ENCODE measurements around the gene BTBD17. TPM values are rescaled to one million over a fixed set of nuclear protein-coding genes. Genes with fewer than 3 reads are reported as not detected.

BTBD17 gene
- total RNA-seq, 2 donors from 2014 or later: 0.18 TPM; not detected in 1

- H3K9me3 Mint-ChIP-seq: no peaks in the 10 kb centered on the region
- WGBS, 2 experiments (ENCODE audit: insufficient coverage in 1 of 2, insufficient read length in 1 of 2): 32 to 45% methylated on average over 3 to 20 of the region's 20 CpGs
- H3K4me3 ChIP-seq (ENCODE audit: low read length): no peak overlapping the region
- TF ChIP-seq CTCF (conservative IDR thresholded peaks at IDR 0.05): peak; percentile 97
- H3K27me3 ChIP-seq (ENCODE audit: control insufficient read depth, insufficient read depth, low read length, poor library complexity, severe bottlenecking): peaks cover 7% of the 10 kb centered on the region
- DNase-seq: peak; percentile 100
- H3K36me3 ChIP-seq (ENCODE audit: control insufficient read depth, insufficient read depth, low read length): no peaks in the 10 kb centered on the region
- no peaks in the 10 kb centered on the region for H3K4me1 ChIP-seq (ENCODE audit: control insufficient read depth, insufficient read depth, low read length)
- no peaks in the 10 kb centered on the region for H3K9me3 ChIP-seq (ENCODE audit: control insufficient read depth, low read length)
- no peaks in the 10 kb centered on the region for H3K36me3 Mint-ChIP-seq (ENCODE audit: low read depth)
- H3K27me3 Mint-ChIP-seq (ENCODE audit: insufficient read depth): peaks cover 34% of the 10 kb centered on the region
- H3K4me3 Mint-ChIP-seq: no peak overlapping the region
- H3K9ac ChIP-seq (ENCODE audit: extremely low read depth, low read length, poor library complexity, severe bottlenecking): no peak overlapping the region
- H3K27ac ChIP-seq (ENCODE audit: low read depth, low read length): no peak overlapping the region
- H3K4me1 Mint-ChIP-seq: peaks cover 9% of the 10 kb centered on the region
- H3K27ac Mint-ChIP-seq: no peak overlapping the region
Observed at GRCh38 chr17:74379495-74380085, 17.9 kb upstream of the BTBD17 start.

- Mint-ChIP-seq H3K4me3 (no peak overlapping the region), H3K36me3 (ENCODE audit: low read depth) (no peaks in the 10 kb centered on the region), H3K27me3 (ENCODE audit: insufficient read depth) (peaks cover 35% of the 10 kb centered on the region), H3K4me1 (peaks cover 2% of the 10 kb centered on the region), H3K9me3 (no peaks in the 10 kb centered on the region), H3K27ac (no peak overlapping the region)
- 87 to 100% methylated on average over 1 to 3 of the region's 3 CpGs for WGBS, 2 experiments (ENCODE audit: insufficient coverage in 1 of 2, insufficient read length in 1 of 2)
- Histone ChIP-seq H3K4me1 (ENCODE audit: control insufficient read depth, insufficient read depth, low read length) (no peaks in the 10 kb centered on the region), H3K9me3 (ENCODE audit: control insufficient read depth, low read length) (no peaks in the 10 kb centered on the region), H3K27me3 (ENCODE audit: control insufficient read depth, insufficient read depth, low read length, poor library complexity, severe bottlenecking) (peaks cover 7% of the 10 kb centered on the region), H3K36me3 (ENCODE audit: control insufficient read depth, insufficient read depth, low read length) (no peaks in the 10 kb centered on the region), H3K4me3 (ENCODE audit: low read length) (no peak overlapping the region), H3K27ac (ENCODE audit: low read depth, low read length) (no peak overlapping the region), H3K9ac (ENCODE audit: extremely low read depth, low read length, poor library complexity, severe bottlenecking) (no peak overlapping the region)
- no peak for TF ChIP-seq CTCF (conservative IDR thresholded peaks at IDR 0.05)
- no peak for DNase-seq
Observed at GRCh38 chr17:74374858-74375257, 13.2 kb upstream of the BTBD17 start.

- Histone ChIP-seq H3K27me3 (ENCODE audit: control insufficient read depth, insufficient read depth, low read length, poor library complexity, severe bottlenecking) (peaks cover 7% of the 10 kb centered on the region), H3K9me3 (ENCODE audit: control insufficient read depth, low read length) (no peaks in the 10 kb centered on the region), H3K36me3 (ENCODE audit: control insufficient read depth, insufficient read depth, low read length) (no peaks in the 10 kb centered on the region), H3K4me3 (ENCODE audit: low read length) (no peak overlapping the region), H3K27ac (ENCODE audit: low read depth, low read length) (no peak overlapping the region), H3K9ac (ENCODE audit: extremely low read depth, low read length, poor library complexity, severe bottlenecking) (no peak overlapping the region), H3K4me1 (ENCODE audit: control insufficient read depth, insufficient read depth, low read length) (no peaks in the 10 kb centered on the region)
- DNase-seq: no peak
- Mint-ChIP-seq H3K4me3 (no peak overlapping the region), H3K4me1 (peaks cover 4% of the 10 kb centered on the region), H3K36me3 (ENCODE audit: low read depth) (no peaks in the 10 kb centered on the region), H3K27ac (no peak overlapping the region), H3K27me3 (ENCODE audit: insufficient read depth) (peaks cover 38% of the 10 kb centered on the region), H3K9me3 (no peaks in the 10 kb centered on the region)
- TF ChIP-seq CTCF (conservative IDR thresholded peaks at IDR 0.05): no peak
- WGBS, 2 experiments (ENCODE audit: insufficient coverage in 1 of 2, insufficient read length in 1 of 2): 84 to 88% methylated on average over 14 to 15 of the region's 15 CpGs
Observed at GRCh38 chr17:74373838-74374606, 12.4 kb upstream of the BTBD17 start.

All from endodermal cell (in vitro differentiated cells).